Breast epithelium (tissue), 3 donors: ENCODE results near the gene WDR1.

Experiments used
- POLR2A ChIP-seq: fragments of 450-650 bp; IDR thresholded peaks from one replicate; pipeline ENCODE4 v1.6.1; 2016; ENCODE audit warnings: antibody characterized with exemption, mild to moderate bottlenecking, moderate library complexity
- TF ChIP-seq, protein P1 (sequence below), 3 donors: fragments of 450-650 bp; IDR thresholded peaks; one replicate each; pipeline ENCODE4 v1.5.1; 2016 to 2017; ENCODE audit warnings: antibody characterized with exemption in 3 of 3, mild to moderate bottlenecking in 3 of 3, moderate library complexity in 3 of 3

GRCh38 chr4:10034136-10034535 lies 82.5 kb downstream of the WDR1 start:
- no peak for TF ChIP-seq POLR2A
- TF ChIP-seq, protein P1, sequence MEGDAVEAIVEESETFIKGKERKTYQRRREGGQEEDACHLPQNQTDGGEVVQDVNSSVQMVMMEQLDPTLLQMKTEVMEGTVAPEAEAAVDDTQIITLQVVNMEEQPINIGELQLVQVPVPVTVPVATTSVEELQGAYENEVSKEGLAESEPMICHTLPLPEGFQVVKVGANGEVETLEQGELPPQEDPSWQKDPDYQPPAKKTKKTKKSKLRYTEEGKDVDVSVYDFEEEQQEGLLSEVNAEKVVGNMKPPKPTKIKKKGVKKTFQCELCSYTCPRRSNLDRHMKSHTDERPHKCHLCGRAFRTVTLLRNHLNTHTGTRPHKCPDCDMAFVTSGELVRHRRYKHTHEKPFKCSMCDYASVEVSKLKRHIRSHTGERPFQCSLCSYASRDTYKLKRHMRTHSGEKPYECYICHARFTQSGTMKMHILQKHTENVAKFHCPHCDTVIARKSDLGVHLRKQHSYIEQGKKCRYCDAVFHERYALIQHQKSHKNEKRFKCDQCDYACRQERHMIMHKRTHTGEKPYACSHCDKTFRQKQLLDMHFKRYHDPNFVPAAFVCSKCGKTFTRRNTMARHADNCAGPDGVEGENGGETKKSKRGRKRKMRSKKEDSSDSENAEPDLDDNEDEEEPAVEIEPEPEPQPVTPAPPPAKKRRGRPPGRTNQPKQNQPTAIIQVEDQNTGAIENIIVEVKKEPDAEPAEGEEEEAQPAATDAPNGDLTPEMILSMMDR (IDR thresholded peaks at IDR 0.05), result no peak
